Osteocyte (in vitro differentiated cells): ENCODE results near the gene MARK1. TPM values are rescaled to one million over a fixed set of nuclear protein-coding genes. Genes with fewer than 3 reads are reported as not detected.

Source experiments
- DNase-seq: peaks from one replicate; pipeline ENCODE4 v3.0.0; 2021; ENCODE audit warnings: mixed read lengths; ENCODE audit not compliant: unreplicated experiment; ENCODE audit errors: extremely low spot score
- H3K27ac Mint-ChIP-seq: one replicate; pipeline ENCODE4 v1.8.0; 2021; ENCODE audit warnings: mild to moderate bottlenecking, mixed read lengths; ENCODE audit not compliant: unreplicated experiment
- H3K27me3 Mint-ChIP-seq: one replicate; pipeline ENCODE4 v1.8.0; 2021; ENCODE audit warnings: mixed read lengths; ENCODE audit not compliant: unreplicated experiment
- H3K36me3 Mint-ChIP-seq: one replicate; pipeline ENCODE4 v1.8.0; 2021; ENCODE audit warnings: mixed read lengths; ENCODE audit not compliant: unreplicated experiment
- H3K4me1 Mint-ChIP-seq: one replicate; pipeline ENCODE4 v1.8.0; 2021; ENCODE audit warnings: mixed read lengths; ENCODE audit not compliant: unreplicated experiment
- H3K4me3 Mint-ChIP-seq: one replicate; pipeline ENCODE4 v1.8.0; 2021; ENCODE audit warnings: mild to moderate bottlenecking, moderate library complexity, mixed read lengths; ENCODE audit not compliant: unreplicated experiment
- H3K9me3 Mint-ChIP-seq: one replicate; pipeline ENCODE4 v1.8.0; 2021; ENCODE audit warnings: mixed read lengths; ENCODE audit not compliant: unreplicated experiment
- total RNA-seq: library from RNA; stranded (reverse); gene quantifications from 2 replicates; pipeline ENCODE4 v1.2.1, GENCODE V29; 2021
- TF ChIP-seq, protein P1 (sequence below): fragments of 200-600 bp; sonication (generic); IDR thresholded peaks from 2 replicates; pipeline ENCODE4 v1.5.0; 2021; ENCODE audit warnings: antibody characterized with exemption, mild to moderate bottlenecking, moderate library complexity

Gene MARK1
- total RNA-seq, 1 donor from 2014 or later: 1.2 TPM

DNA sequence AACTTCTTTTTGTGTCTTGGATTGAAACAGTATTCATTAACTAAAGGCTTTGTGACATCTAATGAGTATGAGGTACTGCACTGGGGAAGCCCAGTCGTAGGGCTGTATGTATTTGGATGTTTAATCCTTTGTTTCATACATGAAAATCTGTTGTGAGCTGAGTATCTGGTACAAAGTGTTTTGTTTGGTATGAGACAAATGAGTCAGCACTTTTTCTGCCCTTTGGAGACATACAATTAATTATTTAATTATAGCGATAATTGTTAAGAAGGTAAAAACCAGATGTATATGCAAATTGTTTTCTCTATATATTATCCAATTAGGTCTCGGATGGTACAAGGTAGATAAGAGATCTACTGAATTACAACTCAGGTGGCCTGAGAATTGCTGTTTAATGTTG, 36.3 kb downstream of the MARK1 start:
- no peaks in the 10 kb centered on the region for H3K9me3 Mint-ChIP-seq
- DNase-seq: no peak

DNA sequence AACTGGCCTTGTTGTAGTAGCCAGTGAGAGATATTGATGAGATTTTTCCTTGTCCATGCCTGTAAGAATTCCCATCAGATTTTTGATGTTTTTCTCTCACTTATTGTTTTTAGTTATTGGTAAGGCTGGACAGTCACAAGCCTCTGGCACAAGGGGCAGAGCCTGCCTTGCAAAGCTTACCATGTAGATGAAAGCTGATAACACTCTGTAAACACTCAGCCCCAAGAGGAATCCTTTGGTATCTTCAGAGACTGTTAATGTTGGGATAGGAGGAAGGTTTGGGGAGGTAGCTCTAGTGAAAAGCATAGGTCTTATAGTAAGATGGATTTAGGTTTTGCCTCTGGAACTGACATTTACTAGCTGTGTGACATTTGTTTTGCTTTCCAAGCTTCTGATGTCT, 37.7 kb downstream of the MARK1 start:
- H3K9me3 Mint-ChIP-seq: no peaks in the 10 kb centered on the region
- TF ChIP-seq, protein P1, sequence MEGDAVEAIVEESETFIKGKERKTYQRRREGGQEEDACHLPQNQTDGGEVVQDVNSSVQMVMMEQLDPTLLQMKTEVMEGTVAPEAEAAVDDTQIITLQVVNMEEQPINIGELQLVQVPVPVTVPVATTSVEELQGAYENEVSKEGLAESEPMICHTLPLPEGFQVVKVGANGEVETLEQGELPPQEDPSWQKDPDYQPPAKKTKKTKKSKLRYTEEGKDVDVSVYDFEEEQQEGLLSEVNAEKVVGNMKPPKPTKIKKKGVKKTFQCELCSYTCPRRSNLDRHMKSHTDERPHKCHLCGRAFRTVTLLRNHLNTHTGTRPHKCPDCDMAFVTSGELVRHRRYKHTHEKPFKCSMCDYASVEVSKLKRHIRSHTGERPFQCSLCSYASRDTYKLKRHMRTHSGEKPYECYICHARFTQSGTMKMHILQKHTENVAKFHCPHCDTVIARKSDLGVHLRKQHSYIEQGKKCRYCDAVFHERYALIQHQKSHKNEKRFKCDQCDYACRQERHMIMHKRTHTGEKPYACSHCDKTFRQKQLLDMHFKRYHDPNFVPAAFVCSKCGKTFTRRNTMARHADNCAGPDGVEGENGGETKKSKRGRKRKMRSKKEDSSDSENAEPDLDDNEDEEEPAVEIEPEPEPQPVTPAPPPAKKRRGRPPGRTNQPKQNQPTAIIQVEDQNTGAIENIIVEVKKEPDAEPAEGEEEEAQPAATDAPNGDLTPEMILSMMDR: no peak
- H3K27me3 Mint-ChIP-seq: no peaks in the 10 kb centered on the region
- H3K4me1 Mint-ChIP-seq: no peaks in the 10 kb centered on the region
- DNase-seq: no peak
- no peak overlapping the region for H3K4me3 Mint-ChIP-seq
- no peaks in the 10 kb centered on the region for H3K36me3 Mint-ChIP-seq
- H3K27ac Mint-ChIP-seq: no peak overlapping the region

More for the DNA sequence above, 36.3 kb downstream of the MARK1 start:
- TF ChIP-seq, protein P1: no peak
- Mint-ChIP-seq H3K36me3 (no peaks in the 10 kb centered on the region), H3K27ac (no peak overlapping the region), H3K4me1 (no peaks in the 10 kb centered on the region), H3K27me3 (no peaks in the 10 kb centered on the region), H3K4me3 (no peak overlapping the region)

DNA sequence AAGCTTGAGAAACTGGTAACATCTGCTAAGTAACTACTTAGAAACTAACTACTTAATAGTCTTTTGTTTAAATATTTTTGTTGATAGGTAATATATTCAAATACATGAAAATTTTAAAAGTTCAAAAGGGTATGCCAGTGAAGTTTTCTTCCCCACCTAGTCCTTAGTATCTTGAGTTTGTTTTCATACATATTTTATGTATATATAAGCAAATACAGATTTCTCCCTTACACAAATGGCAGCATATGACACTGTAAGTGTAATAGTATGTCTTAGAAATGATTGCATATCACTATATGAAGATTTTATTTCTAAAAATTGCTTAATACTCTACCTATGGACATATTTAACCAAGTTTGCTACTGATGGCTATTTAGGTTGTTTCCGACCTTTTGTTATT, 38.9 kb downstream of the MARK1 start:
- no peak for DNase-seq
- no peak overlapping the region for H3K27ac Mint-ChIP-seq
- no peaks in the 10 kb centered on the region for H3K27me3 Mint-ChIP-seq
- no peaks in the 10 kb centered on the region for H3K9me3 Mint-ChIP-seq
- no peak overlapping the region for H3K4me3 Mint-ChIP-seq
- no peaks in the 10 kb centered on the region for H3K36me3 Mint-ChIP-seq
- H3K4me1 Mint-ChIP-seq: no peaks in the 10 kb centered on the region
- TF ChIP-seq, protein P1: no peak

DNA sequence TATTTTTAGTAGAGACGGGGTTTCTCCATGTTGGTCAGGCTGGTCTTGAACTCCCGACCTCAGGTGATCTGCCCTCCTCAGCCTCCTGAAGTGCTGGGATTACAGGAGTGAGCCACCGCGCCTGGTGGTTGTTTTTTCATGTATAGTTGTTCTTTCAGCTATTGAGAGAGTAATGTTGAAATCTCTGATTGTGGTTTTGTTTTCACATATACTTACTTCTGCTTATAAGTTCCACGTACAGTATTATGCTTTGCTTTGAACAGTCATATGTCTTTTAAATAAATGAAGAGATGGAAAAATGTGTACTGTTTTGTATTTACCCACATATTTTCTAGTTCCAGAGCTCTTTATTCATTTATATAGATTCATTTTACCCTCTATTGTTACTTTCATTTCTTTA, 44.5 kb downstream of the MARK1 start:
- no peaks in the 10 kb centered on the region for H3K4me1 Mint-ChIP-seq
- H3K4me3 Mint-ChIP-seq: no peak overlapping the region
- H3K27me3 Mint-ChIP-seq: no peaks in the 10 kb centered on the region
- H3K9me3 Mint-ChIP-seq: peaks cover 19% of the 10 kb centered on the region
- TF ChIP-seq, protein P1: no peak
- peaks cover 3% of the 10 kb centered on the region for H3K36me3 Mint-ChIP-seq
- H3K27ac Mint-ChIP-seq: no peak overlapping the region
- no peak for DNase-seq

DNA sequence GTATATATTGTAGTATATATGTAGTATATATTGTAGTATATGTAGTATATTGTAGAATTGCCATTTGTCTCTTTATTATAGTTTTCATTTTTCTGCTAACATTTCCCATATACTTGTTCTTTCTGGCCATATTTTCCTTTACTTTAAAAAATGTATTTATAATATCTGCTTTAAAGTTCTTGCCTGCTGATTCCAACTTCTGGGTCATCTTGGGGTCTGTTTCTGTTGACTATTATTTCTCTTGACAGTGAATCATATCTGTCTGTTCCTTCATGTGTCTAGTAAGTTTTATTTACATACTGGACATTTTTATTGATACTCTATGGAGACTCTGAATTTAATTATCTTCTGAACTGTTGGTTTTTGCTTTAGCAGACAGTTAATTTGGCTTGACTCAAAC, 45.9 kb downstream of the MARK1 start:
- Mint-ChIP-seq H3K9me3 (peaks cover 19% of the 10 kb centered on the region), H3K4me3 (no peak overlapping the region), H3K27me3 (no peaks in the 10 kb centered on the region), H3K36me3 (peaks cover 3% of the 10 kb centered on the region), H3K4me1 (no peaks in the 10 kb centered on the region), H3K27ac (no peak overlapping the region)
- DNase-seq: no peak
- TF ChIP-seq, protein P1: no peak
